PC-9 (cell line): ENCODE results near the gene PLD5.

Experiments
- EZH2 ChIP-seq: fragments of 200-600 bp; sonication (generic); IDR thresholded peaks from 2 replicates; pipeline ENCODE4 v1.8.0; 2017; ENCODE audit warnings: antibody characterized with exemption, low read depth
- TF ChIP-seq, protein P1 (sequence below): fragments of 200-600 bp; sonication (generic); conservative IDR thresholded peaks from 2 replicates; pipeline ENCODE4 v1.6.1; 2017; ENCODE audit warnings: mixed run types, antibody characterized with exemption, mild to moderate bottlenecking, moderate library complexity

DNA sequence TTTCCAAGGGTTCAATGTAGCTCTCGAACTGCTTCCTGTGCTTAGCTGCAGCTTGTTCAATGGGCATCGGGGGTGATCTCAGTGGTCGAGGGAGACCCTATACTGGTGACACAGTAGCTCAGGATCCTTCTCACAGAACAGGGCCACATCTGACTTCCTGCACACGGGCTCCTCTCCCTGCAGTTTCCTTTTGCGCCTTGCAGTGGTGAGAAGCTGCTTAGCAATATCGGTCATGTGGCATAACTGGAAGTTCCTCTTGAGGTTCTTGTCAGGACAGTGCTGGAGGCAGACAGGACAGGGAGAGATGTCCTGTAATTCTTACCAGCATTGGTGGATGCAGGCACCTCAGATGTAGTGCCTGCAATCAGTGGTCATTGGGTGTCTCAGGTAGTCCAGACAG lies 385.1 kb downstream of the PLD5 start:
- TF ChIP-seq EZH2: no peak
- TF ChIP-seq, protein P1, sequence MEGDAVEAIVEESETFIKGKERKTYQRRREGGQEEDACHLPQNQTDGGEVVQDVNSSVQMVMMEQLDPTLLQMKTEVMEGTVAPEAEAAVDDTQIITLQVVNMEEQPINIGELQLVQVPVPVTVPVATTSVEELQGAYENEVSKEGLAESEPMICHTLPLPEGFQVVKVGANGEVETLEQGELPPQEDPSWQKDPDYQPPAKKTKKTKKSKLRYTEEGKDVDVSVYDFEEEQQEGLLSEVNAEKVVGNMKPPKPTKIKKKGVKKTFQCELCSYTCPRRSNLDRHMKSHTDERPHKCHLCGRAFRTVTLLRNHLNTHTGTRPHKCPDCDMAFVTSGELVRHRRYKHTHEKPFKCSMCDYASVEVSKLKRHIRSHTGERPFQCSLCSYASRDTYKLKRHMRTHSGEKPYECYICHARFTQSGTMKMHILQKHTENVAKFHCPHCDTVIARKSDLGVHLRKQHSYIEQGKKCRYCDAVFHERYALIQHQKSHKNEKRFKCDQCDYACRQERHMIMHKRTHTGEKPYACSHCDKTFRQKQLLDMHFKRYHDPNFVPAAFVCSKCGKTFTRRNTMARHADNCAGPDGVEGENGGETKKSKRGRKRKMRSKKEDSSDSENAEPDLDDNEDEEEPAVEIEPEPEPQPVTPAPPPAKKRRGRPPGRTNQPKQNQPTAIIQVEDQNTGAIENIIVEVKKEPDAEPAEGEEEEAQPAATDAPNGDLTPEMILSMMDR: no peak
